ENCODE measurements around the gene MCOLN1. TPM values are rescaled to one million over a fixed set of nuclear protein-coding genes. Genes with fewer than 3 reads are reported as not detected.
"Not testable (repeated sequence)": the region's sequence is repeated elsewhere in the genome, so short reads cannot be mapped to it uniquely, and the experiment has no call there.

The MCOLN1 gene
- total and polyA plus RNA-seq, 9 donors: 6.1 to 20.4 (median 13.6) TPM

DNA sequence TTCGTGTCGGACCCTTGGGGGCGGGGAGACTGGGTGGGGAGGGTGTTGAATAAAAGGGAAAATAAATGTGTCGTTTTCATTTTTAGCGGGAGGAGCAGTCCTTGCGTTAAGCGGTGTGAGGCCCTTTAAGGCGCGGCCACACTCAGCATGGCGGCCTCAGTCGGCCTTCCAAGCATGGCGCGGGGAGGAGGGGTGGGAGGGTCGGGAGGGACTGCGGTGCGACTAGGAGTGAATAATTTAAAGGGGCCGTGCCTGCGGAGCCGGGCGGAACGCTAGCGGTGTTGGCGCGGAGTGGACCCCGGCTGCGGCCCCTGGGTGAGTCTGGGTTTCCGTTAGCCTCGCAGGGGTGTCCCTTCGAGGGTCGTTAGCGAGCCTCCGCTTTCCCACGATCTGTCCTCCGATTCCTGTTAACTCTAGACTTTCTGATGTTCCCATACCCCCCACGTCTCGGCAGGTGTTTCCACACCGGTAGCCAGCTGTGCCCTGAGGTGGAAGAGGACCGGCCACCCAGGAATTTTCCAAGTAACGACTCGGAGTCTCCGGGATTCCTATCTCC is 11.6 kb downstream of the MCOLN1 start:
- 0 to 1% (median 1%) methylated on average over 31 to 41 of the region's 41 CpGs for WGBS, 3 donors
- Histone ChIP-seq H3K36me3 (no peaks in the 10 kb centered on the region), H3K9me3 (no peaks in the 10 kb centered on the region), H3K4me1 (ENCODE audit: insufficient read depth) (peaks cover 2% of the 10 kb centered on the region), H3K27ac (peak overlapping the region; percentile 76 to 88), H3K27me3 (no peaks in the 10 kb centered on the region), H3K4me3 (peak overlapping the region; percentile 54)
- TF ChIP-seq POLR2A (IDR thresholded peaks at IDR 0.05) (peak; percentile 61), EP300 (IDR thresholded peaks at IDR 0.05) (no peak)
- intact Hi-C loops (cut with DNase I): loop anchor here in 3 of 4 donors (2.0 to 10.0 kb wide), 4 partner anchors 45 to 429 kb away; partner anchors contain the start of gene PEX11G (in 2 of the 3)
- DNase-seq: peak; percentile 85 to 91 (median 89)

- intact Hi-C loops (cut with DNase I): loop anchor here in 3 of 4 donors (2.0 to 10.0 kb wide), 4 partner anchors 46 to 430 kb away; partner anchors contain the start of gene PEX11G (in 3 of the 3)
- H3K4me1 ChIP-seq (ENCODE audit: insufficient read depth): peaks cover 2% of the 10 kb centered on the region
- WGBS, 3 donors: 0% methylated on average over 27 of the region's 27 CpGs
- TF ChIP-seq CTCF (IDR thresholded peaks at IDR 0.05) (no peak), POLR2A (IDR thresholded peaks at IDR 0.05) (no peak), EP300 (IDR thresholded peaks at IDR 0.05) (no peak)
- no peaks in the 10 kb centered on the region for H3K27me3 ChIP-seq
- peak overlapping the region; percentile 76 to 88 for H3K27ac ChIP-seq
- H3K36me3 ChIP-seq: no peaks in the 10 kb centered on the region
- DNase-seq: peak; percentile 60 to 76 (median 64)
- H3K9me3 ChIP-seq: no peaks in the 10 kb centered on the region
- H3K4me3 ChIP-seq: peak overlapping the region; percentile 54
These were observed 12.2 kb downstream of the MCOLN1 start for GRCh38 chr19:7534531-7535046.

DNA sequence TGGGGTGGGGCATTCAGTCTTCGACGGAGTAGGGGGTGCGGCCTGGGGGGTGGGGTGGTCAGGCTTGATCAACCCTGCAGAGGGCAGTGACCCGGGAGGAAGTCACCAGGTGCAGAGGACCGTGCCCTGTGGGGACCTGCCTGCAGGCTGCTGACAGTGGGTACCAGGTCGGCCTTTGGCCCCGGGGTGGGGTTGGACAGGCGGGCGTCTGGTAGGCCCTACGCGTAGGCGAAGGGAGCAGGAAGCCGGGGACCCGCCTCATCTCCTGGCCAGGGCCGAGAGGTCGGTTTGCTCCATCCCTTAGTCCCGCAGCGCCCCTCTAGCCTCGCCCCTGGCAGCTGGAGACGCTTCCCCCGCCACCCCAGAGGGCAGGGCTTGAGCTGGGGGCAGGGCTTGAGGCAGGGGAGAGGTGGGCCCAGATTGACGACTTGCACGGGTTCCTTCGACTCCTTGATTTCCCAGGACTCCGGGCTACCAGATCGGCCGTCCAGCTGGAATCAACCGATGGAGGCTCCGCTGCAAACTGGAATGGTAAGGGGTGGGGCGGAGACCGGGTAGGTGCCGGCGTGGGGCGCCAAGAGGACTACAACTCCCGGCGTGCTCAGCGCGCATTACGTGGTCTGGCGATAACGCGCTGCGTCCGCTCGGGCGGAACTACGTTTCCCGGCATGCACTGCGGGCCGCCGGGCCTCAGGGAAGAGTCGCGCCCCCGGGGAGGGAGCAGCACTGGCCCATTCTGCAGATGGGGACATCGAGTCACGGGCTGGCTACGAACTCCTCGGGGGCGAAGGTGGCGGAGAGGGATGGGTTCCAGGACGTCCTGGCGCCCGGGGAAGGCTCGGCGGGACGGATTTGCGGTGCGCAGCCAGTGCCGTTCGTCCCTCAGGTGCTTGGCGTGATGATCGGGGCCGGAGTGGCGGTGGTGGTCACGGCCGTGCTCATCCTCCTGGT is 12.9 kb downstream of the MCOLN1 start, which contains the start of gene PNPLA6:
Gene PNPLA6, plus strand, starts transcription at position 671 of the 951 bp plus-strand sequence. Its CDS starts 72 bp downstream, at position 743.
- DNase-seq: peak; percentile 95 to 98 (median 97)
- TF ChIP-seq CTCF (IDR thresholded peaks at IDR 0.05) (peak in 1 of 3 donors; percentile 12), EP300 (IDR thresholded peaks at IDR 0.05) (no peak), POLR2A (IDR thresholded peaks at IDR 0.05) (peak; percentile 66)
- H3K4me3 ChIP-seq: peak within 1 kb of the TSS; percentile 54
- no peaks in the 10 kb centered on the region for H3K9me3 ChIP-seq
- peaks cover 2% of the 10 kb centered on the region for H3K4me1 ChIP-seq (ENCODE audit: insufficient read depth)
- WGBS, 3 donors: 0 to 1% (median 1%) methylated on average over 61 to 76 of the region's 76 CpGs
- intact Hi-C loops (cut with DNase I): loop anchor here in 2 of 4 donors (2.0 to 10.0 kb wide), 4 partner anchors 47 to 431 kb away; partner anchors contain the start of gene PEX11G (in 2 of the 2)
- H3K36me3 ChIP-seq: no peaks in the 10 kb centered on the region
- H3K27ac ChIP-seq: peak within 1 kb of the TSS; percentile 76 to 88
- no peaks in the 10 kb centered on the region for H3K27me3 ChIP-seq

DNA sequence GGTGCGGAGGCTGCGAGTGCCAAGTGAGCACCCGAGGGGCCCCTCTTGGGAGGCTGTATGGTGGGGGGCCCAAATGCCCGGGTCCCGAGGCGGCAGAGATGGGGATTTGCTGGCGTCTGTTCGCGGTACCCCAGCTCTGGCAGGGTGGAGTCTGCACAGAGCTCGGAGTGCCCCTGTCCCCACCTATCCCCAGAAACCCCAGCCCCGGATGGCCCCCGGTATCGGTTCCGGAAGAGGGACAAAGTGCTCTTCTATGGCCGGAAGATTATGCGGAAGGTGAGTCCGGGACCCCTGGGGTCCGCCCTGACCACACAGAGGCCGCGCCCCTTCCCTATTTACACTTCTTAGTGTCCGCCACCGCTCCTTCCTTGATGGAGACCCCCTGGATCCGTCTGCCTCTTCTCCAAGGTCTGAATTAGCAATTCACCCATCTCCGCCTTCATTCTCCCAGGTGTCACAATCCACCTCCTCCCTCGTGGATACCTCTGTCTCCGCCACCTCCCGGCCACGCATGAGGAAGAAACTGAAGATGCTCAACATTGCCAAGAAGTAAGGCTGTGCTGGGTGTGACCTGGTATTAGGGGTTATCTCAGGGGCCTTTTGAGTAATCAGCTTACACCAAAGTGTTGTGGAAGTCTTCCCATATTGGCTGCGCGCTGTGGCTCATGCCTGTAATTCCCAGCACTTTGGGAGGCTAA is 13.7 kb downstream of the MCOLN1 start:
- H3K36me3 ChIP-seq: no peaks in the 10 kb centered on the region
- H3K27ac ChIP-seq: peak overlapping the region; percentile 76 to 88
- intact Hi-C loops (cut with DNase I): loop anchor here in 2 of 4 donors (2.0 to 10.0 kb wide), 4 partner anchors 47 to 431 kb away; partner anchors contain the start of gene PEX11G (in 2 of the 2)
- WGBS, 3 donors: 17 to 22% (median 18%) methylated on average over 30 of the region's 30 CpGs
- H3K4me3 ChIP-seq: peak overlapping the region; percentile 54
- TF ChIP-seq POLR2A (IDR thresholded peaks at IDR 0.05): no peak
- no peak for TF ChIP-seq CTCF (IDR thresholded peaks at IDR 0.05)
- no peak for TF ChIP-seq EP300 (IDR thresholded peaks at IDR 0.05)
- no peak for DNase-seq
- no peaks in the 10 kb centered on the region for H3K27me3 ChIP-seq
- H3K4me1 ChIP-seq (ENCODE audit: insufficient read depth): peaks cover 2% of the 10 kb centered on the region
- H3K9me3 ChIP-seq: no peaks in the 10 kb centered on the region

DNA sequence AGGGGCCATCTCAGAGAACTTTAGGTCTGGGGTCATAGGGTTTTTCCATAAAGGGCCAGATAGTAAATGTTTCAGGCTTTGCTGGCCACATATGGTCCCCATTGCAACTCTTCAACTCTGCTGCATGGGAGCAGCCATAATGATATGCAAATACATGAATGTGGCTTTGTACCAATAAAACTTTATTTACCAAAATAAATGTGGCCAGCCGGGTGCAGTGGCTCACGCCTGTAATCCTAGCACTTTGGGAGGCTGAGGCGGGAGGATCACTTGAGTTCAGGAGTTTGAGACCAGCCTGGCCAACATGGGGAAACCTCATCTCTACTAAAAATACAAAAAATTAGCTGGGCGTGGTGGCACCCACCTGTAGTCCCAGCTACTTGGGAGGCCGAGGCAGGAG is 16.6 kb downstream of the MCOLN1 start:
- intact Hi-C loops (cut with DNase I): loop anchor here in 2 of 4 donors (5.0 to 10.0 kb wide), 3 partner anchors 52 to 434 kb away; partner anchors contain the start of gene PEX11G (in 1 of the 2)
- DNase-seq: not testable (repeated sequence)

More for the DNA sequence above, 16.6 kb downstream of the MCOLN1 start:
- 93 to 95% (median 95%) methylated on average over 5 of the region's 5 CpGs for WGBS, 3 donors
- not testable (repeated sequence) for H3K9me3 ChIP-seq; H3K4me1 ChIP-seq (ENCODE audit: insufficient read depth); H3K27me3 ChIP-seq; H3K36me3 ChIP-seq; H3K4me3 ChIP-seq; H3K27ac ChIP-seq

Measured in ovary (tissue), 9 donors.